CD4-positive, alpha-beta memory T cell (primary cell): Measurements from ENCODE around the gene TRIP4. TPM values are rescaled to one million over a fixed set of nuclear protein-coding genes. Genes with fewer than 3 reads are reported as not detected.
"Not testable (repeated sequence)": the region's sequence is repeated elsewhere in the genome, so short reads cannot be mapped to it uniquely, and the experiment has no call there.

ENCODE experiments used
- CTCF ChIA-PET: fragments of 350-600 bp; sonication (Branson Sonifier 250); formaldehyde crosslinking; loops from one replicate; lab custom pipeline; 2021; ENCODE audit warnings: inconsistent platforms; ENCODE audit not compliant: partially characterized antibody; lab: Charles Lee
- POLR2A ChIA-PET: fragments of 350-600 bp; sonication (Branson Sonifier 250); formaldehyde crosslinking; loops from one replicate; lab custom pipeline; 2021; ENCODE audit not compliant: partially characterized antibody; lab: Charles Lee
- DNase-seq, 5 donors: peaks; one replicate each; pipeline versions ENCODE4 v3.0.0 to v3.0.0-alpha.2; 2020 to 2022; ENCODE audit warnings: mixed read lengths in 1 of 5
- H3K27ac ChIP-seq: one replicate; pipeline ENCODE4 v1.7.0; 2013; ENCODE audit warnings: low read depth, low read length
- H3K27me3 ChIP-seq: 2 replicates; pipeline ENCODE4 v1.7.0; 2013; ENCODE audit warnings: mild to moderate bottlenecking, low read length, moderate library complexity; ENCODE audit not compliant: insufficient read depth
- H3K36me3 ChIP-seq: 2 replicates; pipeline ENCODE4 v1.7.0; 2013; ENCODE audit warnings: mild to moderate bottlenecking, low read length, moderate library complexity; ENCODE audit not compliant: insufficient read depth
- H3K4me1 ChIP-seq: 2 replicates; pipeline ENCODE4 v1.7.0; 2013; ENCODE audit warnings: mild to moderate bottlenecking, low read length, moderate library complexity; ENCODE audit not compliant: insufficient read depth
- H3K4me3 ChIP-seq, 2 donors: one replicate each; pipeline ENCODE4 v1.7.0; 2013; ENCODE audit warnings: low read length in 2 of 2, mild to moderate bottlenecking in 1 of 2
- H3K9me3 ChIP-seq, 2 donors: one replicate each; pipeline ENCODE4 v1.7.0; 2013; ENCODE audit warnings: low read length in 2 of 2, control low read depth in 1 of 2; ENCODE audit not compliant: control insufficient read depth in 1 of 2
- H3K27ac Mint-ChIP-seq, 7 donors: one replicate each; pipeline ENCODE4 v1.8.0; 2020 to 2021; ENCODE audit warnings: mixed read lengths in 7 of 7, mild to moderate bottlenecking in 6 of 7, inconsistent platforms in 3 of 7, moderate library complexity in 3 of 7
- H3K27me3 Mint-ChIP-seq, 2 donors: one replicate each; pipeline ENCODE4 v1.8.0; 2020 to 2021; ENCODE audit warnings: mixed read lengths in 2 of 2
- H3K36me3 Mint-ChIP-seq, 2 donors: one replicate each; pipeline ENCODE4 v1.8.0; 2020 to 2021; ENCODE audit warnings: mixed read lengths in 2 of 2, inconsistent platforms in 1 of 2, mild to moderate bottlenecking in 1 of 2
- H3K4me1 Mint-ChIP-seq, 4 donors: one replicate each; pipeline ENCODE4 v1.8.0; 2020 to 2021; ENCODE audit warnings: mixed read lengths in 4 of 4, mild to moderate bottlenecking in 1 of 4
- H3K4me3 Mint-ChIP-seq, 8 donors: one replicate each; pipeline ENCODE4 v1.8.0; 2020 to 2021; ENCODE audit warnings: mixed read lengths in 8 of 8, mild to moderate bottlenecking in 7 of 8, moderate library complexity in 6 of 8, inconsistent platforms in 3 of 8
- H3K9me3 Mint-ChIP-seq, 8 donors: one replicate each; pipeline ENCODE4 v1.8.0; 2020 to 2021; ENCODE audit warnings: mixed read lengths in 8 of 8, mild to moderate bottlenecking in 5 of 8, inconsistent platforms in 3 of 8, moderate library complexity in 1 of 8
- intact Hi-C: fragments of 100-400 bp; cut with micrococcal nuclease; formaldehyde crosslinking; loops from one replicate; pipeline ENCODE4 v1.15.1; 2023
- polyA plus RNA-seq, 2 donors: library from polyadenylated mRNA; unstranded; fragments of 300-500 nt; fragmentation: Illumina TruSeq; gene quantifications; one replicate each; pipeline ENCODE4 v1.2.3, GENCODE V29; 2021
- total RNA-seq, 2 experiments: library from RNA; stranded (reverse); gene quantifications; one replicate each; pipeline ENCODE4 v1.2.3, GENCODE V29; 2021

TRIP4 gene
- total RNA-seq = 10 to 100 TPM; 28.2 to 29.4 TPM
- 10 to 100 TPM; 29.5 to 37.1 TPM for polyA plus RNA-seq

- DNase-seq = peak; percentile 95 to 98 (median 96)
- Histone ChIP-seq H3K27ac (peak within 1 kb of the TSS; percentile 64), H3K4me3 (peak within 1 kb of the TSS; percentile 79 to 89), H3K36me3 (no peaks in the 10 kb centered on the region), H3K4me1 (peaks cover 12% of the 10 kb centered on the region), H3K9me3 (no peaks in the 10 kb centered on the region), H3K27me3 (no peaks in the 10 kb centered on the region)
- Mint-ChIP-seq H3K27ac (peak within 1 kb of the TSS; percentile 80 to 99 (median 96)), H3K4me1 (peaks cover 16 to 19% (median 19%) of the 10 kb centered on the region in 4 donors), H3K9me3 (no peaks in the 10 kb centered on the region), H3K4me3 (peak within 1 kb of the TSS; percentile 96 to 100 (median 98)), H3K36me3 (peaks cover 6 to 7% of the 10 kb centered on the region in 2 donors), H3K27me3 (no peaks in the 10 kb centered on the region)
- ChIA-PET CTCF (interaction anchor here (0.6 to 2.4 kb wide), 12 partner anchors 25 to 294 kb away, joined by 3 to 15 read pairs (median 4); partner anchors contain the start of gene ZNF609), POLR2A (interaction anchor here (0.6 to 2.9 kb wide), 32 partner anchors 8 to 917 kb away, joined by 3 to 38 read pairs (median 4); partner anchors contain the start of genes CIAO2A, CLPX, CSNK1G1 and PARP16)
- intact Hi-C loops = loop anchor here (1.0 to 10.0 kb wide), 4 partner anchors 31 to 293 kb away; partner anchors contain the start of genes CIAO2A, CSNK1G1, PPIB and SNX1
Measured at GRCh38 chr15:64387562-64388168, at the start of gene TRIP4. TRIP4 (plus strand) TSS chr15:64387836; CDS start chr15:64387864, 28 bp downstream.

- Histone ChIP-seq H3K4me1 (peaks cover 10% of the 10 kb centered on the region), H3K27ac (no peak overlapping the region), H3K9me3 (no peaks in the 10 kb centered on the region), H3K4me3 (no peak overlapping the region), H3K27me3 (no peaks in the 10 kb centered on the region), H3K36me3 (no peaks in the 10 kb centered on the region)
- H3K4me1 Mint-ChIP-seq = peaks cover 16 to 34% (median 22%) of the 10 kb centered on the region in 4 donors
- H3K36me3 Mint-ChIP-seq = peaks cover 10 to 25% of the 10 kb centered on the region in 2 donors
- peak overlapping the region in 1 of 7 donors; percentile 22 for H3K27ac Mint-ChIP-seq
- DNase-seq = no peak
- ChIA-PET POLR2A (no interaction called here), CTCF (no interaction called here)
- no peaks in the 10 kb centered on the region for H3K27me3 Mint-ChIP-seq
- H3K4me3 Mint-ChIP-seq = no peak overlapping the region
- intact Hi-C loops = no loop called here
- no peaks in the 10 kb centered on the region for H3K9me3 Mint-ChIP-seq
Measured at GRCh38 chr15:64340355-64340754, 47.3 kb upstream of the TRIP4 start.

- no peak for DNase-seq
Measured at GRCh38 chr15:64341961-64342360, 45.7 kb upstream of the TRIP4 start.

GRCh38 chr15:64343222-64343621, 44.4 kb upstream of the TRIP4 start:
- H3K4me3 Mint-ChIP-seq = no peak overlapping the region
- intact Hi-C loops = no loop called here
- peak overlapping the region in 4 of 7 donors; percentile 37 to 73 (median 60) for H3K27ac Mint-ChIP-seq
- peaks cover 17 to 37% of the 10 kb centered on the region in 2 donors for H3K36me3 Mint-ChIP-seq
- Histone ChIP-seq H3K27me3 (no peaks in the 10 kb centered on the region), H3K4me3 (no peak overlapping the region), H3K36me3 (no peaks in the 10 kb centered on the region), H3K9me3 (no peaks in the 10 kb centered on the region), H3K27ac (no peak overlapping the region), H3K4me1 (no peaks in the 10 kb centered on the region)
- H3K27me3 Mint-ChIP-seq = no peaks in the 10 kb centered on the region
- H3K4me1 Mint-ChIP-seq = peaks cover 17 to 23% (median 21%) of the 10 kb centered on the region in 4 donors
- ChIA-PET POLR2A (no interaction called here), CTCF (no interaction called here)
- DNase-seq = no peak
- H3K9me3 Mint-ChIP-seq = no peaks in the 10 kb centered on the region

More at GRCh38 chr15:64341961-64342360, 45.7 kb upstream of the TRIP4 start:
- Histone ChIP-seq H3K27me3 (no peaks in the 10 kb centered on the region), H3K4me1 (no peaks in the 10 kb centered on the region), H3K9me3 (no peaks in the 10 kb centered on the region), H3K4me3 (no peak overlapping the region), H3K36me3 (no peaks in the 10 kb centered on the region), H3K27ac (no peak overlapping the region)
- Mint-ChIP-seq H3K4me3 (no peak overlapping the region), H3K4me1 (peaks cover 15 to 31% (median 19%) of the 10 kb centered on the region in 4 donors), H3K27me3 (no peaks in the 10 kb centered on the region), H3K36me3 (peaks cover 15 to 31% of the 10 kb centered on the region in 2 donors), H3K27ac (peak overlapping the region in 1 of 7 donors; percentile 11), H3K9me3 (no peaks in the 10 kb centered on the region)
- ChIA-PET POLR2A (no interaction called here), CTCF (interaction anchor here (0.7 kb wide), 1 partner anchor 10 kb away, joined by 3 read pairs; no protein-coding TSS in a partner anchor)
- intact Hi-C loops = no loop called here

- no peaks in the 10 kb centered on the region for H3K27me3 ChIP-seq
- no peak overlapping the region for H3K4me3 Mint-ChIP-seq
- DNase-seq = no peak
- H3K27me3 Mint-ChIP-seq = no peaks in the 10 kb centered on the region
- H3K9me3 Mint-ChIP-seq = no peaks in the 10 kb centered on the region
- ChIA-PET POLR2A (no interaction called here), CTCF (no interaction called here)
- no peak overlapping the region for H3K27ac Mint-ChIP-seq
- H3K4me1 Mint-ChIP-seq = peaks cover 17 to 23% (median 20%) of the 10 kb centered on the region in 4 donors
- H3K36me3 Mint-ChIP-seq = peaks cover 17 to 41% of the 10 kb centered on the region in 2 donors
- no peaks in the 10 kb centered on the region for H3K9me3 ChIP-seq
- H3K27ac ChIP-seq = no peak overlapping the region
- H3K36me3 ChIP-seq = no peaks in the 10 kb centered on the region
- H3K4me3 ChIP-seq = no peak overlapping the region
- intact Hi-C loops = no loop called here
- no peaks in the 10 kb centered on the region for H3K4me1 ChIP-seq
Measured at GRCh38 chr15:64343841-64344240, 43.8 kb upstream of the TRIP4 start.

GRCh38 chr15:64344651-64345294, 42.9 kb upstream of the TRIP4 start:
- POLR2A ChIA-PET = no interaction called here
- CTCF ChIA-PET = no interaction called here
- no peaks in the 10 kb centered on the region for H3K27me3 ChIP-seq
- no peak for DNase-seq
- H3K36me3 Mint-ChIP-seq = peaks cover 22 to 44% of the 10 kb centered on the region in 2 donors
- no peaks in the 10 kb centered on the region for H3K27me3 Mint-ChIP-seq
- no peaks in the 10 kb centered on the region for H3K36me3 ChIP-seq
- no peaks in the 10 kb centered on the region for H3K4me1 ChIP-seq
- H3K27ac Mint-ChIP-seq = no peak overlapping the region
- no peaks in the 10 kb centered on the region for H3K9me3 Mint-ChIP-seq
- no peak overlapping the region for H3K4me3 ChIP-seq
- intact Hi-C loops = no loop called here
- H3K4me3 Mint-ChIP-seq = no peak overlapping the region
- no peaks in the 10 kb centered on the region for H3K9me3 ChIP-seq
- peaks cover 18 to 27% (median 21%) of the 10 kb centered on the region in 4 donors for H3K4me1 Mint-ChIP-seq
- H3K27ac ChIP-seq = no peak overlapping the region

- H3K4me3 Mint-ChIP-seq, H3K9me3 Mint-ChIP-seq, H3K27me3 ChIP-seq, H3K27me3 Mint-ChIP-seq, CTCF ChIA-PET, H3K27ac ChIP-seq, H3K4me3 ChIP-seq, H3K36me3 ChIP-seq, H3K4me1 ChIP-seq, DNase-seq, H3K27ac Mint-ChIP-seq, intact Hi-C loops, H3K9me3 ChIP-seq, POLR2A ChIA-PET: not testable (repeated sequence)
- H3K36me3 Mint-ChIP-seq = peaks cover 22 to 38% of the 10 kb centered on the region in 2 donors
- H3K4me1 Mint-ChIP-seq = peaks cover 18 to 27% (median 21%) of the 10 kb centered on the region in 4 donors
Measured at GRCh38 chr15:64346242-64346641, 41.4 kb upstream of the TRIP4 start.
